Spleen (tissue), 7 donors: Measurements from ENCODE around the gene THOC3.
"Not testable (repeated sequence)": the region's sequence is repeated elsewhere in the genome, so short reads cannot be mapped to it uniquely, and the experiment has no call there.

Experiments used
- CTCF ChIP-seq, 11 experiments: fragments of 200-600 bp in 7 of 11; fragments of 450-650 bp in 4 of 11; sonication (generic) in 4 of 11; IDR thresholded peaks in 8 of 11; conservative IDR thresholded peaks in 3 of 11; 1 replicate in 7 of 11; 2 replicates in 4 of 11; pipeline versions ENCODE4 v1.4.0 to v1.8.0; 2016 to 2021; ENCODE audit warnings: antibody characterized with exemption in 11 of 11, inconsistent platforms in 4 of 11, mild to moderate bottlenecking in 1 of 11
- POLR2A ChIP-seq, 3 donors: fragments of 450-650 bp; IDR thresholded peaks; one replicate each; pipeline ENCODE4 v1.5.1; 2017; ENCODE audit warnings: antibody characterized with exemption in 3 of 3, mild to moderate bottlenecking in 1 of 3
- POLR2AphosphoS5 ChIP-seq, 3 donors: sonication (generic); formaldehyde crosslinking; IDR thresholded peaks; one replicate each; pipeline ENCODE4 v1.5.1; 2017; ENCODE audit warnings: antibody characterized with exemption in 3 of 3
- donor health status: DM: no; HTN: no; CAD: no; lungs with moderate emphysema.
- donor health status: DM: no; HTN: no; CAD: no.
- donor health status: DM: no; HTN: no; CAD: no.

GRCh38 chr5:175915066-175916037 is 52.8 kb downstream of the THOC3 start:
- not testable (repeated sequence) for TF ChIP-seq CTCF (IDR thresholded peaks at IDR 0.05 in 8 of 11, conservative IDR thresholded peaks at IDR 0.05 in 3 of 11); POLR2AphosphoS5 (IDR thresholded peaks at IDR 0.05); POLR2A (IDR thresholded peaks at IDR 0.05)
